ENCODE measurements around the gene NOP10.

DNA sequence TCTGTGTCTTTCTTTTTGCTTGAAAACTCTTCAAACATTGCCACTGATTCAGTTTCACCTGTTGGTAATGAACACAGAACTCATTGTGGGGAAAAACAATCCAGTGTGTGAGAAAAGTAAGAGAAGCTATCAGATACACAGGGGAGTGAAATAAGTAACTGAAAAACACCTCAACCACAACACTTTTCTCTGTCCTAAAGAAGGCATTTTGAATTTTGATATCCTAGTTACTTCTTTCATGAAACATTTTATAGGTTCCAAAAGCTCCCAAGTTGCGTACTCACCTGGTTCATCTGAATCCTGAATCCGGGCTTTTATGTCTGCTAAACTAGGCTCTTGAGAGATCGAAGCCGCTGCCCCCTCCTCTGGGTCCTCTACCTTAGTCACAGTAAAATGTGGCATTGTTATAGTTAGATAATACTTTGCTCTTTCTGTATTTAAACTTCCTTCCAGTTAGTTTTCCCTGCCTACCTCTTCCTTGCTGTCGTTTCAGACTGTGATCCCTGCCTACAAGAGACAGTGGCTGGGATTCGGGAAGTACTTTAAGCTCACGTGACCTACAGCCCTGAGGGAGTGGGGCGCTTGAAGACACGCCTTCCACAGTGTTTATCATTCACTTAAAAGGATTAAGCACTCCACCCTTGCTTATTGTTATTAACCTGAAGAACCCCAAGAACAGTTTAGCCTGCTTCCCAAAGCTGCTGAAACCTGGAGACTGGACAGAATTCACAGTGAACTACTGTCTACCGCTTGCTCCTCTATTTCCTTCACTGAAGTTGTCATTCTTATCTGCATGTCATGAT is 24.5 kb downstream of the NOP10 start:
- TF ChIP-seq CTCF (conservative IDR thresholded peaks at IDR 0.05; ENCODE audit: low read depth, low read length) (no peak), EZH2 (IDR thresholded peaks at IDR 0.05; ENCODE audit: borderline replicate concordance, low read depth, low read length, poor library complexity, severe bottlenecking) (no peak)

All from A673 (cell line).